ENCODE data around the gene DBNL.
A peak's percentile ranks its signal among the peaks of the same experiment; 100 is the strongest.

Gene DBNL

DNA sequence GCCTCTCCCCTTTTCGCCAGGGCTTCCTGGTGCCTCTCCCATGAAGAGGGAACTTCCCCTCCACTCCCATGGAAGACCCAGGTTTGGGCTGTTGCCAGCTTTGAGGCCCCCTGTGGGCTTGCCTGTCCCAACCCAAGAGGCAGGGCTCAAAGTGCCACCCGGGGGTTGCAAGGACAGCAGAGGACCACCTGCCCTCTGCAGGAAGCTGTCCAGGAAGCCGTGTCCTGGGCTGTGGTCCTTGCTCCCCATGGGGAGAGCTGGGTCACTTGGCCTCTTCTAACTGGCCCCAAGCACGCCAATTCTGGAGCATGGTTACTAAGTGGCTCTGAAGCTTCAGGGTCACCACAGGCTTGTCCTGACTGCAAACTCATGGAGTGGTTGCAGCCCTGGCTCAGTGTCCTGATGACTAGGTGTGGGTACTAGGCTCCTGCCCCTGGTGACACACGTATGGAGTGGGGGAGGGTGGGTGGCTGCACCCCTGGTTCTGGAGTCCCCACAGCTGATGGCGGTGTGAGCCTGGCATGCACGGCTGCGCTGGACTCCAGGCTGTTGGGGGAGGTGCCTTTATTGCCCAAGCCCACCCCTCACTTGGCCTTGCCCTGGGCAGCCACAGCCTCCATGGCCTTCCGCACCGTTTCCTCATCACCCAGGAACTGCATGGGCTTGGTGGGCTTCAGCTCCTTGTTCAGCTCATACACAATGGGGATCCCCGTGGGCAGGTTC lies 17.8 kb downstream of the DBNL start:
- Histone ChIP-seq H4K5ac (ENCODE audit: low read length) (no peak overlapping the region), H3K4me3 (ENCODE audit: low read length) (no peak overlapping the region), H3K56ac (ENCODE audit: low read length) (no peak overlapping the region), H3K79me1 (ENCODE audit: low read length) (no peaks in the 10 kb centered on the region), H3K4me2 (ENCODE audit: low read length) (no peak overlapping the region), H2BK15ac (replicated peaks; ENCODE audit: low read depth) (no peak overlapping the region), H3K18ac (ENCODE audit: low read length) (no peak overlapping the region), H3K9ac (ENCODE audit: low read length) (no peak overlapping the region), H3K23ac (ENCODE audit: low read length) (no peak overlapping the region), H3K27ac (ENCODE audit: low read depth, low read length) (no peak overlapping the region), H3K79me2 (ENCODE audit: control insufficient read depth, insufficient read depth, low read length) (no peaks in the 10 kb centered on the region), H3K27me3 (ENCODE audit: insufficient read depth, low read length, poor library complexity) (no peaks in the 10 kb centered on the region), H3K4me1 (ENCODE audit: control insufficient read depth, low read depth, low read length) (peaks cover 4% of the 10 kb centered on the region), H2BK120ac (ENCODE audit: low read depth, low read length) (no peak overlapping the region), H2BK5ac (ENCODE audit: low read length) (no peak overlapping the region), H3K4ac (ENCODE audit: low read depth, low read length) (no peak overlapping the region), H2AK5ac (ENCODE audit: low read length) (no peak overlapping the region), H3K36me3 (ENCODE audit: control insufficient read depth, insufficient read depth, low read length) (peaks cover 6% of the 10 kb centered on the region), H4K8ac (ENCODE audit: low read depth, low read length) (no peak overlapping the region)
- no CpG with 5 or more reads among the region's 11 CpGs for WGBS (ENCODE audit: extremely low coverage, insufficient coverage, low lambda C conversion rate)
- no peak for DNase-seq

DNA sequence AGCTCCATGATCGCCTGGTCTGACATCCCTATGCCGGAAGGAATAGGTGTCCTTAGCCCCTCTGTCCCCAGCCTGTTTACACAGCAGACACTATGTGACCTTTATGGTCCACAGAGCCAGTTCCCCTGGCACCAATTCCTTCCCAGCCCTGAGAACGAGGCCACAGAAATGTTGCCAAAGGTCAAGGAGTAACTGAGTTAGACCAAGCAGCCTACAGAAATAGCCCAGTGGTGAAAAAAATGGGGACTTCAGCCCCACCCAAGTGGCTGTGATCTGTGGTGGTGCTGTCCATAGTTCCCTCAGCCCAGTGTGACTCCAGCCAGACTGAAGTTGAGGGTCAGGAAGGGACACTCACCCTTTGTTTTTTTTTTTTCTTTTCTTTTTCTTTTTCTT lies 18.4 kb downstream of the DBNL start:
- Histone ChIP-seq H3K4ac (ENCODE audit: low read depth, low read length) (no peak overlapping the region), H4K8ac (ENCODE audit: low read depth, low read length) (no peak overlapping the region), H3K56ac (ENCODE audit: low read length) (no peak overlapping the region), H2BK15ac (replicated peaks; ENCODE audit: low read depth) (no peak overlapping the region), H3K79me2 (ENCODE audit: control insufficient read depth, insufficient read depth, low read length) (no peaks in the 10 kb centered on the region), H3K9ac (ENCODE audit: low read length) (no peak overlapping the region), H3K27ac (ENCODE audit: low read depth, low read length) (no peak overlapping the region), H3K23ac (ENCODE audit: low read length) (no peak overlapping the region), H3K27me3 (ENCODE audit: insufficient read depth, low read length, poor library complexity) (no peaks in the 10 kb centered on the region), H4K5ac (ENCODE audit: low read length) (no peak overlapping the region), H3K4me3 (ENCODE audit: low read length) (no peak overlapping the region), H2BK120ac (ENCODE audit: low read depth, low read length) (no peak overlapping the region), H2AK5ac (ENCODE audit: low read length) (no peak overlapping the region), H3K36me3 (ENCODE audit: control insufficient read depth, insufficient read depth, low read length) (peaks cover 6% of the 10 kb centered on the region), H3K18ac (ENCODE audit: low read length) (no peak overlapping the region), H3K4me2 (ENCODE audit: low read length) (no peak overlapping the region), H3K79me1 (ENCODE audit: low read length) (no peaks in the 10 kb centered on the region), H2BK5ac (ENCODE audit: low read length) (no peak overlapping the region), H3K4me1 (ENCODE audit: control insufficient read depth, low read depth, low read length) (peaks cover 4% of the 10 kb centered on the region)
- no peak for DNase-seq
- no CpG with 5 or more reads among the region's 3 CpGs for WGBS (ENCODE audit: extremely low coverage, insufficient coverage, low lambda C conversion rate)

DNA sequence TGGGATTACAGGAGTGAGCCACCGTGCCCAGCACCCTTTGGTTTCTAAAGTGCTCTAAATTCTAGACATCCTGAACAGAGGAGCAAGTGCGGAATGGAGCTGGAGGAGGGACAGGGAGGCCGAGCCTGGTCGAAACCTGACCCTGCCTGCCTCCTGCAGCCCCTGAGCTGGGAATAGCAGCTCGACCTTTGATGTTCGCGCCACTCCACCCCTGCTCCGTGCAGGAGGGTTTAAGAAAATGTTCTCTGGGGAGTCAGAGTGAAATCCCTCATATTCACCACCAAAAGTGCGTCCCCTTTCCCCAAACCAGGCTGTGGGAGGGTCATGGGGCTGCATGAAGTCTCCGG lies 19.0 kb downstream of the DBNL start:
- no peak overlapping the region for H3K4me2 ChIP-seq (ENCODE audit: low read length)
- no peak for DNase-seq
- no peaks in the 10 kb centered on the region for H3K79me1 ChIP-seq (ENCODE audit: low read length)
- no peak overlapping the region for H3K27ac ChIP-seq (ENCODE audit: low read depth, low read length)
- H3K23ac ChIP-seq (ENCODE audit: low read length), result no peak overlapping the region
- no CpG with 5 or more reads among the region's 10 CpGs for WGBS (ENCODE audit: extremely low coverage, insufficient coverage, low lambda C conversion rate)
- no peaks in the 10 kb centered on the region for H3K79me2 ChIP-seq (ENCODE audit: control insufficient read depth, insufficient read depth, low read length)
- no peak overlapping the region for H3K4me3 ChIP-seq (ENCODE audit: low read length)
- no peak overlapping the region for H3K18ac ChIP-seq (ENCODE audit: low read length)
- no peak overlapping the region for H4K5ac ChIP-seq (ENCODE audit: low read length)
- no peak overlapping the region for H3K4ac ChIP-seq (ENCODE audit: low read depth, low read length)
- no peak overlapping the region for H3K9ac ChIP-seq (ENCODE audit: low read length)
- no peak overlapping the region for H2BK5ac ChIP-seq (ENCODE audit: low read length)
- H3K4me1 ChIP-seq (ENCODE audit: control insufficient read depth, low read depth, low read length), result peaks cover 4% of the 10 kb centered on the region
- H3K27me3 ChIP-seq (ENCODE audit: insufficient read depth, low read length, poor library complexity), result no peaks in the 10 kb centered on the region
- no peak overlapping the region for H2BK120ac ChIP-seq (ENCODE audit: low read depth, low read length)
- no peak overlapping the region for H3K56ac ChIP-seq (ENCODE audit: low read length)
- H3K36me3 ChIP-seq (ENCODE audit: control insufficient read depth, insufficient read depth, low read length), result peaks cover 4% of the 10 kb centered on the region
- H2BK15ac ChIP-seq (replicated peaks; ENCODE audit: low read depth), result no peak overlapping the region
- no peak overlapping the region for H2AK5ac ChIP-seq (ENCODE audit: low read length)
- no peak overlapping the region for H4K8ac ChIP-seq (ENCODE audit: low read depth, low read length)

DNA sequence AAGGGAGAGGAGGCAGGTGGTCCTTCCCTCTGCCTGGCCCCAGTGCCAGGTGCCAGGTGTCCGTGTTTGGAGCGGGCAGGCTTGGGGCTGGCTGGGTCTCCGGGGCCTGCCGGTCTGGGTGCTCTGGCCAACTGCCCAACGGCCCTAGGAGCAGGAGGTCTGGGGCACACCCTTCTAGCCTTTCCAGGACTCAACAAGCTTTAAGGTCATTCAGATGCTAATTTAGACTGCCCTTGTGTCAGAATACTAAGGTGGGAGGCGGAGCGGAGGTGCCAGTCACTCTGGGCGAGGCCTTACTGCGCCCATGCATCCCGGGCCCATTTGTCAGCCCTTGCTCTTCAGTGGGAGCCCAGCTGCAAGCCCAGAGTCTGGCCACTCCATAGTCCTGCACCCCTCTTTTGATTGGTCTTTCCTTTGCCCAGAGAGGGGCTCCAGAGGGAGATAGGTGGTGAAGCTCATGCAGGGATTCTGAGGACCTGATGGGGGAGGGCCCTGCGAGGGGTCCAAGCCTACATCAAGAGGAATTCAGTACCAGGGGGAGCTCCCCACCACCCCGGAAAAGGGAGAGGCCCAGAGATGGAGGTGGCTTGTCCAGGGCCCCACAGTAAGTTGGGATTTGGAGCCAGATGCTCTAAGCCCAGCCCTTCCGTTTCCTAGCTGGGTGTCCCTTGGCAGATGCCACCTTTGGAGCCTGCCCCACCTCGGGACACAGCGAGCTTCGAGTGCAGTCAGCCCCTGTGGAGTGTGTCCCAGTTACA lies 19.6 kb downstream of the DBNL start:
- Histone ChIP-seq H3K4ac (ENCODE audit: low read depth, low read length) (no peak overlapping the region), H4K5ac (ENCODE audit: low read length) (no peak overlapping the region), H3K4me2 (ENCODE audit: low read length) (no peak overlapping the region), H3K79me2 (ENCODE audit: control insufficient read depth, insufficient read depth, low read length) (no peaks in the 10 kb centered on the region), H2BK15ac (replicated peaks; ENCODE audit: low read depth) (no peak overlapping the region), H2AK5ac (ENCODE audit: low read length) (no peak overlapping the region), H3K4me3 (ENCODE audit: low read length) (no peak overlapping the region), H3K56ac (ENCODE audit: low read length) (no peak overlapping the region), H3K23ac (ENCODE audit: low read length) (no peak overlapping the region), H3K36me3 (ENCODE audit: control insufficient read depth, insufficient read depth, low read length) (peaks cover 4% of the 10 kb centered on the region), H3K4me1 (ENCODE audit: control insufficient read depth, low read depth, low read length) (peaks cover 4% of the 10 kb centered on the region), H3K27ac (ENCODE audit: low read depth, low read length) (no peak overlapping the region), H3K18ac (ENCODE audit: low read length) (no peak overlapping the region), H2BK120ac (ENCODE audit: low read depth, low read length) (no peak overlapping the region), H3K9ac (ENCODE audit: low read length) (no peak overlapping the region), H3K27me3 (ENCODE audit: insufficient read depth, low read length, poor library complexity) (no peaks in the 10 kb centered on the region), H2BK5ac (ENCODE audit: low read length) (no peak overlapping the region), H4K8ac (ENCODE audit: low read depth, low read length) (no peak overlapping the region), H3K79me1 (ENCODE audit: low read length) (no peaks in the 10 kb centered on the region)
- DNase-seq, result no peak
- no CpG with 5 or more reads among the region's 16 CpGs for WGBS (ENCODE audit: extremely low coverage, insufficient coverage, low lambda C conversion rate)

DNA sequence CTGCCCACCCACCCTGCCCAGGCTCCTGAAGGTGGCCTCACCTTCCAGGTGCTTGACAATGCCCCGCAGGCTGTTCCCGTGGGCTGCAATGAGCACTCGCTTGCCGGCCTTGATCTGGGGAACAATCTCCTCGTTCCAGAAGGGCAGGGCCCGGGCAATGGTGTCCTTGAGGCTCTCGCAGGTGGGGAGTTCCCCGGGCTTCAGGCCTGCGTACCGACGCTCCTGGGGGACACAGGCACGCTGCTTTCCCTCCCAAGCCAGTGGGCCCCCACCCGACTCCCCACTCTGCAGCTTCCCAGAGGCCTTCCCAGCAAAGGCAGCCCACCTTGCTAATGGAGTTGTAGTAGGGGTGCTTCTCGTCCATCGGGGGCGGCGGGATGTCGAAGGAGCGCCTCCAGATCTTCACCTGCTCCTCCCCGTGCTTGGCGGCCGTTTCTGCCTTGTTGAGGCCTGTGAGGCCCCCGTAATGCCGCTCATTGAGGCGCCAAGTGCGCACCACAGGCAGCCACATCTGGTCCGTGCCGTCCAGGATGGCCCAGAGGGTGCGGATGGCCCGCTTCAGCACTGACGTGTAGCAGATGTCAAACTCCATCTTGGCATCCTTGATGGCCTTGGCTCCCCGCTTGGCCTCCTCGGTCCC lies 20.4 kb downstream of the DBNL start:
- no peak overlapping the region for H2BK15ac ChIP-seq (replicated peaks; ENCODE audit: low read depth)
- no CpG with 5 or more reads among the region's 33 CpGs for WGBS (ENCODE audit: extremely low coverage, insufficient coverage, low lambda C conversion rate)
- H3K4me3 ChIP-seq (ENCODE audit: low read length), result no peak overlapping the region
- no peak overlapping the region for H4K5ac ChIP-seq (ENCODE audit: low read length)
- H3K36me3 ChIP-seq (ENCODE audit: control insufficient read depth, insufficient read depth, low read length), result peaks cover 4% of the 10 kb centered on the region
- H4K8ac ChIP-seq (ENCODE audit: low read depth, low read length), result no peak overlapping the region
- no peak overlapping the region for H3K23ac ChIP-seq (ENCODE audit: low read length)
- H2BK120ac ChIP-seq (ENCODE audit: low read depth, low read length), result no peak overlapping the region
- no peak overlapping the region for H3K4ac ChIP-seq (ENCODE audit: low read depth, low read length)
- H3K9ac ChIP-seq (ENCODE audit: low read length), result no peak overlapping the region
- no peak for DNase-seq
- H2BK5ac ChIP-seq (ENCODE audit: low read length), result no peak overlapping the region
- no peak overlapping the region for H2AK5ac ChIP-seq (ENCODE audit: low read length)
- H3K27me3 ChIP-seq (ENCODE audit: insufficient read depth, low read length, poor library complexity), result no peaks in the 10 kb centered on the region
- H3K18ac ChIP-seq (ENCODE audit: low read length), result no peak overlapping the region
- no peak overlapping the region for H3K27ac ChIP-seq (ENCODE audit: low read depth, low read length)
- H3K79me1 ChIP-seq (ENCODE audit: low read length), result no peaks in the 10 kb centered on the region
- H3K56ac ChIP-seq (ENCODE audit: low read length), result peak overlapping the region; percentile 56
- H3K4me1 ChIP-seq (ENCODE audit: control insufficient read depth, low read depth, low read length), result peaks cover 4% of the 10 kb centered on the region
- no peaks in the 10 kb centered on the region for H3K79me2 ChIP-seq (ENCODE audit: control insufficient read depth, insufficient read depth, low read length)
- H3K4me2 ChIP-seq (ENCODE audit: low read length), result no peak overlapping the region
